ENCODE measurements around the gene HSD17B11.

- no peak for TF ChIP-seq POLR2A (IDR thresholded peaks at IDR 0.05)
- peak; percentile 56 to 72 (median 61) for TF ChIP-seq CTCF (IDR thresholded peaks at IDR 0.05)
Measured at GRCh38 chr4:87375719-87376291, 15.2 kb downstream of the HSD17B11 start.
